Heart left ventricle (tissue), 13 donors: Measurements from ENCODE around the gene JAG1.

Source experiments
- CTCF ChIP-seq, 12 donors: fragments of 200-600 bp; sonication (generic) in 4 of 12; IDR thresholded peaks; one replicate each; pipeline versions ENCODE4 v1.5.0 to v1.8.0; 2018 to 2022; ENCODE audit warnings: antibody characterized with exemption in 12 of 12, mild to moderate bottlenecking in 5 of 12
- POLR2A ChIP-seq, 2 donors: fragments of 450-650 bp; IDR thresholded peaks; one replicate each; pipeline ENCODE4 v1.6.1; 2017; ENCODE audit warnings: antibody characterized with exemption in 2 of 2, mild to moderate bottlenecking in 2 of 2, moderate library complexity in 2 of 2
- donor health status: ischemic (EF 13 %, LVEDD 7.1; RV severe dilation, severe dysfunction).
- donor health status: DM: no; HTN: yes; CAD: no.
- donor health status: DM: no; HTN: no; CAD: no.
- donor health status: ischemic (EF 25% LVEDD 6.9; RV normal size, moderate dysfunction).
- donor health status: ischemic (EF 25% LVEDD 5.7; RV mildly dilated, moderate dysfunction).
- donor health status: ischemic (EF 35%, LVEDD 5.7; RV mildly dilated, moderate dysfunction).
- donor health status: nonischemic (EF 11% LVEDD 7.7; RV severe dilation, severe dysfunction).
- donor health status: DM: yes; HTN: yes; CAD: no.
- donor health status: PGD.
- donor health status: ischemic (EF 29% LVEDD 5.4; RV normal size, mild dysfunction).
- donor health status: nonischemic (EF 23%, LVEDD 6.1; RV moderate dilation, normal function).

GRCh38 chr20:10661261-10661660 is 12.5 kb downstream of the JAG1 start:
- TF ChIP-seq CTCF (IDR thresholded peaks at IDR 0.05) (no peak), POLR2A (IDR thresholded peaks at IDR 0.05) (no peak)
